Stomach smooth muscle (tissue), 2 donors: Measurements from ENCODE around the gene KATNAL1.

Experiments used
- H3K27ac ChIP-seq: one replicate; pipeline ENCODE4 v1.7.0; 2013; ENCODE audit warnings: mild to moderate bottlenecking, low read length, inconsistent platforms
- H3K27me3 ChIP-seq, 2 donors: one replicate each; pipeline ENCODE4 v1.7.0; 2013; ENCODE audit warnings: low read length in 2 of 2; ENCODE audit not compliant: insufficient read depth in 2 of 2, control insufficient read depth in 1 of 2
- H3K36me3 ChIP-seq, 2 donors: one replicate each; pipeline ENCODE4 v1.7.0; 2013; ENCODE audit warnings: low read length in 2 of 2; ENCODE audit not compliant: control insufficient read depth in 2 of 2, insufficient read depth in 2 of 2
- H3K4me1 ChIP-seq: one replicate; pipeline ENCODE4 v1.7.0; 2013; ENCODE audit warnings: low read length; ENCODE audit not compliant: control insufficient read depth, insufficient read depth
- H3K4me3 ChIP-seq, 2 donors: one replicate each; pipeline ENCODE4 v1.7.0; 2013; ENCODE audit warnings: low read length in 2 of 2
- H3K9ac ChIP-seq, 2 donors: one replicate each; pipeline ENCODE4 v1.7.0; 2013; ENCODE audit warnings: low read length in 2 of 2, mild to moderate bottlenecking in 1 of 2
- H3K9me3 ChIP-seq, 2 donors: one replicate each; pipeline ENCODE4 v1.7.0; 2013; ENCODE audit warnings: low read length in 2 of 2; ENCODE audit not compliant: control insufficient read depth in 2 of 2
- donor health status: healthy.
- donor health status: Pancreatic carcinoma.

The KATNAL1 gene

DNA sequence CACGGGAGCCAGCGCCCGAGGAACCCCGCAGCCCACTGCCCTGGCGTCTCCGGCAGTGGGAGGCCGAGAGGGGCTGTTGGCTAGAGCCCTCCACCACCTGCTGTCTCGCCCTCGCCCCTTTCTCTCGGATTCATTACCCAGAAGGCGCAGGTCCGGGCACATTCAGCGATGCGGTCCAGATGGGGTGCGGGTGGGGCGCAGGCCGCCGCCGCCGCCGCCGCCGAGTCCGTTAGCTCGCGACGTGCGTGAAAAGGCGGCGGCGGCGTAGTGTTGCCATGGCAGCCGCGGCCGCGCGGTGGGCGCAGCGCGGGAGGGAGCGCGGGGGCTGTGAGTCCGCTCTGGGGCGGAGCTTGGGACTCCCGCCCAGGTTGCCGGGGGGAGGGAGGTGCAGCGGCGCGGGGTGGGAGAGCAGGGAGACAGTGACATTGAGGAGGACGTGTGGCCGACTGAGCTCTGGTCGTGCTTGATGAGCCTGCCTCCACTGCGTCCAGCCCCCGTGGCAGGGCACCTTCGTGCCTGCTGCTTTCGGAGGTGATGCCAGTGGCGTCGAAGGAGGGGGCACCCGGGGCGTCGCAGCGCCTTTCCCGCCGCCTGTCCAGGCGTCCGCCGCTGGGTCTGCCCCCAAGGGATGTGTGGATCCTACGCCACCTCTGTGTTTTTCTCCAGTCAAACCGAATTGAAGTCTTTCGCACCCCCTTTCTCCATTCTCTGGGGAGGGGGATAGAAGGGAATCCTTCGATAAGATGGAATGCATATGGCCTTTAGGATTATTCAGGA lies at the start of gene KATNAL1:
TSS of gene KATNAL1 (minus strand) at position 358 of the 777 bp plus-strand sequence. CDS start 23,774 bp downstream, outside the sequence.
- H3K4me1 ChIP-seq = peaks cover 8% of the 10 kb centered on the region
- peak within 1 kb of the TSS; percentile 90 to 93 for H3K4me3 ChIP-seq
- H3K27me3 ChIP-seq = no peaks in the 10 kb centered on the region
- no peaks in the 10 kb centered on the region for H3K36me3 ChIP-seq
- H3K9ac ChIP-seq = peak within 1 kb of the TSS; percentile 81 to 82
- no peaks in the 10 kb centered on the region for H3K9me3 ChIP-seq
- H3K27ac ChIP-seq = peak within 1 kb of the TSS; percentile 79

DNA sequence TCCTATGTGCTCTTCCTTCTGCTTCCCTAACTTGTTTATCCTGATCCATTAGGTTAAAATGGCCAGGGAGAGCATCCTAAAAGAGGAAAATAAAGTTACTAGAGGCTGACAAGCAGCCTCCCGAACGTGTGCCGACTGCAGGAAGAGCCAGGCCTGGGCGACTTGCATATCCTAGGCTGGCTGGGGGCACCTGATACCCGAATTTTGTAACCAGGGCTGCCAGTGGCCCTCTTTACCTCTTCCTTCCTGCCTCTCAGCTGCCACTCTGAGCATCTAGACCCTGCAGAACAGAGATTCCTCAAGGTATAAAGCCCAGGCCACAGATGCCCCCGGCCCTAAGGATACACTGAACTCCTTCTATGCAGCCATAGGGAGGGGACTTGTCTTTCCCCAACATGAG lies 48.5 kb upstream of the KATNAL1 start:
- H3K9me3 ChIP-seq = peaks cover 0 to 6% of the 10 kb centered on the region in 2 donors
- H3K27me3 ChIP-seq = no peaks in the 10 kb centered on the region
- H3K36me3 ChIP-seq = no peaks in the 10 kb centered on the region
- H3K27ac ChIP-seq = no peak overlapping the region
- H3K9ac ChIP-seq = no peak overlapping the region
- no peak overlapping the region for H3K4me3 ChIP-seq
- no peaks in the 10 kb centered on the region for H3K4me1 ChIP-seq

DNA sequence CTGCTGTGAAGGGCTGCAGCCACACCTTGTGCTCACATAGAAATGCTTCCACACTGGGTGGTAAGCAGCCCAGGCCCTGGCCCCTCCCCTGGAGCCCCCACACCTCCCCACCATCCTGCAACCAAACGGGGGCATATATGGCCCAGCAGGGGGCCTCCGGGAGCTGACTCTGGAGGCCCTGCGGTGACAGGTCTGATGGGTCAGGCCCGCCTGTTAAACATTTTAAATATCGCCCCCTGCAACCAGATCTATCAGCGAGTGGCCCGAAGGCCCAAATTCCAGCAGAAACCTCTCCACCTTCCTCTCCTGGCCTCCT lies 48.0 kb upstream of the KATNAL1 start:
- Histone ChIP-seq H3K4me3 (no peak overlapping the region), H3K4me1 (no peaks in the 10 kb centered on the region), H3K9me3 (peaks cover 0 to 6% of the 10 kb centered on the region in 2 donors), H3K9ac (no peak overlapping the region), H3K27ac (no peak overlapping the region), H3K36me3 (no peaks in the 10 kb centered on the region), H3K27me3 (no peaks in the 10 kb centered on the region)

DNA sequence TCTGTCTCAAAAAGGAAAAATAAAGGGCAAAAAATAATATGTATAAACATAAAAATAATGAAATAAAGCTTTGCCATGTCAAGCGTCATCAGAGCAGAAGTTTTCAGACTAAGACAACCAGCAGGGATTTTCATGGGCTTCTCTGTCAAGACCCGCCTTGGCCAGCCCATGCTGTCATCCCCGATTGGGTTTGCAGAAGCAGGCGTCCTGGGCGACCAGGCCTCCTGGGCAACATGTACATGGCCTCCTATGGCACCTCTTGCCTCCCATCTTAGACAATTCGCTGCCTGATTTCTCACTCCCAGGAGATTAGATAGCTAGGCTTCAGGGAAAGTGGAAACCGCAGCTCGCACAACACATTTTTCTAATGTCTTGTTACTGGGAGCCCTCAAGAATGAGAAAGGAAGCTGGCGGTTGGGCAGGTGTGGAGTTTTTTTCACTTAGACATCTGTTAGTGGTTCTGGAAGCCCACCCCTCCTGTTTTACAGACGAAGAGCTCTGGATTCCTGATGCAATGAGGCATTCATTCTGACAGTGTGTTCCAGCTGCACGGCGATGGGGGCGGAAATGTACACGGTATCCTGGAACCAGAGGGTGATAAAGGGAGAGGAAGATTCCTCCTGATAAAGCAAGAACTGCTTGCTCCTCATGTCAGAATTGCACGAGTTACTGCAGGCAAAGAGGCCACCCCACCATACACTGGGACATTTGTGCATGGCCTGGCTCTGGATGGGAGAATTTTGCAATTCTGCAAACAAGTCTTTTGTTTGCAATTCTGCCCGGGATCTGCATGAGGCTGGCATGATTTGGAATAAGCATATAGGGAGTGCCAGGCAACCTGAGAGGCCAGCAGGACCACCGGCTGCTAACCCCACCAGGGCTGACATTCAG lies 47.4 kb upstream of the KATNAL1 start:
- H3K9ac ChIP-seq = no peak overlapping the region
- no peak overlapping the region for H3K4me3 ChIP-seq
- H3K9me3 ChIP-seq = peaks cover 0 to 6% of the 10 kb centered on the region in 2 donors
- H3K27me3 ChIP-seq = no peaks in the 10 kb centered on the region
- H3K27ac ChIP-seq = no peak overlapping the region
- no peaks in the 10 kb centered on the region for H3K36me3 ChIP-seq
- no peaks in the 10 kb centered on the region for H3K4me1 ChIP-seq

DNA sequence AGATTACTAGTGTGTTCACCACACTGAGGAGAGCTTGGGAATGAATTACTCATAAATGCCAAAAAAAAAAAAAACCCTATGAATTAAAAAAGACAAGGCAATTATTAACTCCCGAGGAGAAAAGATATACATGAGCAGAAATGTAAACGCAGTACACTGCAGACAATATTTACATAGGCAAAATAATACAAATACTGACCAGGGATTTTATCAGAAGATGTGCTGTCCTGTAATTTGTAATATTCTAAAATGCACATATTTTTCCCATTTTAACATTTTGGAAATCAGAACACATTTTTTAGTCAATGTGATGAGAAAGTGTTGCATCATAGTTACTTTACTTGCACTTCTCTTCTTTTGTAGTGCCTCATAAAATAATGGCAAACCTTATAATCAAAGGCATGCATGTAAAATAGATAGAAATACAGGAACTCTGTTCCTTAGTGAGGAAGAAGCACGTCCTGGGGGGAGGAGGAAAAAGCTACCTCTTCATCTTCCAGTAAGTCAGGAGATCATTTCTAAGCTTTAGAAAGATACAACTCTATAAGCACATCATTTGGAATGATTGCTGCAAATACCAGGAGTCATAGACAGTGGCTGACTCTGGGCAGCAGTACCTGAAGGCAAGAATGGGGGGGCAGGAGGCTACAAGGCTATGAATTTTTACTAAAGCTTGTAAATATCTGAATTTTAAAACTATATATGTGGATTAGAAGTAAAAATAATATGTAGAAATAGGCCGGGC lies 46.3 kb upstream of the KATNAL1 start:
- Histone ChIP-seq H3K4me1 (no peaks in the 10 kb centered on the region), H3K9me3 (peaks cover 0 to 6% of the 10 kb centered on the region in 2 donors), H3K27ac (no peak overlapping the region), H3K27me3 (no peaks in the 10 kb centered on the region), H3K36me3 (no peaks in the 10 kb centered on the region), H3K4me3 (no peak overlapping the region), H3K9ac (no peak overlapping the region)

DNA sequence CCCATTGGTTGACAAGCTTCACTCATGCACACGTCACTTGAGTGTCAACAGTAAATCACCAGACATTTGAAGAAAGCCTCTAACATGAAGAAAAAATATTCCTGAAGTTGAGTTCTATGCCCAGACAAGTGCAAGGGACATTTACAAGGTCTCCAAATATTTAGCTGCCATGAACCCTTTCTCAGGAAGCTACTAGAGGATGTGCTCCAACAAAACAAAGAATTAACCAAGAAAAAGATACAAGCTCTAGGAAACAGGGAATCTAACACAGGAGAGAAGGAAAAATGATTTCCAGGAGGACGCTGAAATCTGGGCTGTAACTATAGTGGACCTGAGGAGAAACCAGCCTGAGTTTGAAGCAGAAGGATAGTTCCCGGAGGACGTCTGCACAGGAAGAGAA lies 45.7 kb upstream of the KATNAL1 start:
- Histone ChIP-seq H3K27me3 (no peaks in the 10 kb centered on the region), H3K36me3 (no peaks in the 10 kb centered on the region), H3K9ac (no peak overlapping the region), H3K9me3 (peaks cover 0 to 6% of the 10 kb centered on the region in 2 donors), H3K27ac (no peak overlapping the region), H3K4me3 (no peak overlapping the region), H3K4me1 (no peaks in the 10 kb centered on the region)

DNA sequence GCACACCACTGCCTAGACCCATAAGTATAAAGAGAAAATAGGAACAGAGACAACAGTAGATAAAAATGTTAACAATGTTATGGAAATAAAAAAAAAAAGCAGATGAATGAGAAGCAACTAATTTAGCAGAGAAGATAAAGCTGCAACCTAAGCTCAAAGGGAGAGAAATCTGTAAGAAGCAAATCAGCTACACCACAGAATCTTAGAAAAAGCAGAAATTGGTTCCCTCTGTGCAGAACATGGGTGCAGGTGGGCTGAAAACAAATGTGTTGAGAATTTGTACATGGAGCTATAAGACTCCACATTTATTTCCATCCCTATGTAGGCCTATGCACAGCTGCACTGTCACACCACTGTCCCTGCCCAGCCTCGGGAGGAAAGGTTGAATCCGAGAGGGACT lies 44.8 kb upstream of the KATNAL1 start:
- Histone ChIP-seq H3K36me3 (no peaks in the 10 kb centered on the region), H3K27me3 (no peaks in the 10 kb centered on the region), H3K4me1 (no peaks in the 10 kb centered on the region), H3K9me3 (peaks cover 0 to 6% of the 10 kb centered on the region in 2 donors), H3K4me3 (no peak overlapping the region), H3K27ac (no peak overlapping the region), H3K9ac (no peak overlapping the region)

DNA sequence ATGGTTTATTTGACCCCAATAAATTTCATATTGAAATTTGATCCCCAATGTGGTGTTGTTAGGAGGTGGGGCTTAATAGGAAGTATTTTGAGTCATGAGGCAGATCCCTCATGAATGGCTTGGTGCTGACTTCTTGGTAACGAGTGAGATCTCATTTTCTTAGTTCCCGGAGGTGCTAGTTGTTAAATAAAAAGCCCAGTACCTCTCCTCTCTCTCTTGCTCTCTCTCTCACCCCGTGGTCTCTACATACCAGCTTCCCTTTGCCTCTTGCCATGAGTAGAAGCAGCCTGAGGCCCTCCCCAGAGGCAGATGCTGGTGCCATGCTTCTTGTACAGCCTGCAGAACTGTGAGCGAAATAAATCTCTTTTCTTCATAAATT lies 39.4 kb upstream of the KATNAL1 start:
- Histone ChIP-seq H3K27ac (peak overlapping the region; percentile 49), H3K27me3 (no peaks in the 10 kb centered on the region)

DNA sequence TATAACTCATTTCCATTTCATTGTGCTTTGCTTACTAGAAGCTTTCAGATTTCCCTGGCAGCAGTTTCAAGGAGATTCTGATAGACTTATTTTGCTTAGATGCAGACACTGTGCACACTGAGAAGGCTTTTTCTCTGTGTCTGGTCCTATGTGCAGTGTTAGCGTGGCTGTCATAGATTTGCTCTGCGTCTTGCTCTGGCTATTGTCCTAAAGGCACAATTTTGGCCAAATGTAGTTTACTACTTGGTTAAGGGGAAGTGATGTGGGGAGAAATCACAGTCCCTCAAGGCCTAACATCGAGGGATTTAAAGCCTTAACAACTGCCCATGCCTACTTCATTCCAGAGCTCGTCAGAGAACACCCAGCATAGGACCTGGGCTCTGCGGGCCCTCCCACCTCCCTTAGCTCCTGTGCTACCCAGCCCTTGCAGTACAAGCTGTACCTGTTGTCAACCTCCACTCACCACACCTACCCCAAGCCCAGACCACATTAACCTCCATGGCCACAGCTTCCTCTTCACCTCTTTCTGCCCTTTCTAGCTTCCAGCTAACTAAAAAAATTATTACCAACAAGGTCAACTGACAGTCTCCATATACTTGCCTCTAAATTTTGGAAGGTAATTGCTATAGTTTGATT lies 38.9 kb upstream of the KATNAL1 start:
- H3K9ac ChIP-seq = no peak overlapping the region
- H3K27me3 ChIP-seq = no peaks in the 10 kb centered on the region
- no peaks in the 10 kb centered on the region for H3K9me3 ChIP-seq
- H3K4me3 ChIP-seq = no peak overlapping the region
- H3K27ac ChIP-seq = peak overlapping the region; percentile 49
- peaks cover 16% of the 10 kb centered on the region for H3K4me1 ChIP-seq
- H3K36me3 ChIP-seq = no peaks in the 10 kb centered on the region

More for the DNA sequence above, 39.4 kb upstream of the KATNAL1 start:
- peaks cover 13% of the 10 kb centered on the region for H3K4me1 ChIP-seq
- no peak overlapping the region for H3K4me3 ChIP-seq
- no peak overlapping the region for H3K9ac ChIP-seq
- H3K9me3 ChIP-seq = no peaks in the 10 kb centered on the region
- no peaks in the 10 kb centered on the region for H3K36me3 ChIP-seq

DNA sequence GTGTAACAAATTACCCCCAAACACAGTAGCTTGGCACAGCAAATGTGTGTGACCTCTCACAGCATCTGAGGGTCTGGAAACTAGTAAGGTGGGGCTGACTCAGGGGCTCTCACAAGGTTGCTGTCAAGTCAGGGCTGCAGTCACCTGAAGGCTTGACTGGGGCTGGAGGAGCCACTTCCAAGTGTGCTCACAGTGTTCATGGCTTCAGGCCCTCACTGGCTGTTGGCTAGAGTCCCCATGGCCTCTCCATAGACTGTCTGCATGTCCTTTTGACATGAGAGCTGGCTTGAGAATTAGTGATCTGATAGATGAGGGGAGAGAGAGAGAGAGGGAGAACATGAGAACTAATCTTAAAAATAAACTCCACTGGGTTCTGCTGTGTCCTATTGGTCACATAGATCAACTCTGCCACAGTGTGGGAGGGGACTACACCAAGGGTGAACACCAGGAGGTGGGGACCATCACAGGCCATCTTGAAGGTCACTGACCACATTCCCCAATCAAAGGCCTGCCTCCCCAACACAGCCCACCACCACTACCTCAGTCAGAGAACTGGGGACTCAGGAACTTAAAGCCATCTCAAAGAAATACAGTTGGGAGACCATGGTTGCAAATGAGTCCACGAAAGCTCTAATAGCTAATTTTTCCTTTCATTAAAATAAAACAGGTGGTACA lies 38.2 kb upstream of the KATNAL1 start:
- Histone ChIP-seq H3K9me3 (no peaks in the 10 kb centered on the region), H3K36me3 (no peaks in the 10 kb centered on the region), H3K4me3 (no peak overlapping the region), H3K27me3 (no peaks in the 10 kb centered on the region), H3K27ac (peak overlapping the region; percentile 18), H3K9ac (no peak overlapping the region), H3K4me1 (peaks cover 23% of the 10 kb centered on the region)
